Stimulated activated CD4-positive, alpha-beta T cell treated with anti-CD3 and anti-CD28 coated beads, Interleukin-4, amount 100 ng/mL, for 4 hours (primary cell): ENCODE data around the gene MFNG.
"Not testable (repeated sequence)": the region's sequence is repeated elsewhere in the genome, so short reads cannot be mapped to it uniquely, and the experiment has no call there.

Experiments used
- DNase-seq, 2 experiments: peaks; one replicate each; pipeline ENCODE4 v3.0.0-alpha.2; 2020

The MFNG gene

GRCh38 chr22:37486224-37486845 is at the start of gene MFNG:
Gene MFNG, minus strand, starts transcription at chr22:37486384. Its CDS starts 207 bp downstream, at chr22:37486177.
- peak; percentile 74 to 76 for DNase-seq

GRCh38 chr22:37535159-37535558 is 49.0 kb upstream of the MFNG start:
- no peak for DNase-seq

GRCh38 chr22:37534445-37534844 is 48.3 kb upstream of the MFNG start:
- no peak for DNase-seq

- DNase-seq = no peak
Observed at GRCh38 chr22:37533995-37534394, 47.8 kb upstream of the MFNG start.

- DNase-seq = no peak
Observed at GRCh38 chr22:37529652-37530345, 43.6 kb upstream of the MFNG start.

- DNase-seq = not testable (repeated sequence)
Observed at GRCh38 chr22:37527952-37528351, 41.8 kb upstream of the MFNG start.

- DNase-seq = not testable (repeated sequence)
Observed at GRCh38 chr22:37527081-37527752, 41.0 kb upstream of the MFNG start.

- no peak for DNase-seq
Observed at GRCh38 chr22:37526376-37526775, 40.2 kb upstream of the MFNG start.

GRCh38 chr22:37525746-37526350 is 39.7 kb upstream of the MFNG start:
- no peak for DNase-seq

- DNase-seq = peak; percentile 13 to 36
Observed at GRCh38 chr22:37525073-37525745, 39.0 kb upstream of the MFNG start.

- no peak for DNase-seq
Observed at GRCh38 chr22:37522482-37522881, 36.3 kb upstream of the MFNG start.

GRCh38 chr22:37521236-37521739 is 35.1 kb upstream of the MFNG start:
- no peak for DNase-seq

- DNase-seq = no peak
Observed at GRCh38 chr22:37520776-37521191, 34.6 kb upstream of the MFNG start.

- no peak for DNase-seq
Observed at GRCh38 chr22:37519268-37520195, 33.3 kb upstream of the MFNG start, which contains the start of gene CARD10. Gene CARD10, minus strand, starts transcription at chr22:37519415. Its CDS starts 215 bp downstream, at chr22:37519200.

- no peak for DNase-seq
Observed at GRCh38 chr22:37518509-37519267, 32.5 kb upstream of the MFNG start.

GRCh38 chr22:37517826-37518450 is 31.8 kb upstream of the MFNG start:
- DNase-seq = no peak

GRCh38 chr22:37516456-37516855 is 30.3 kb upstream of the MFNG start:
- no peak for DNase-seq

GRCh38 chr22:37515901-37516300 is 29.7 kb upstream of the MFNG start:
- no peak for DNase-seq

GRCh38 chr22:37514526-37515051 is 28.4 kb upstream of the MFNG start:
- DNase-seq = no peak
